HG03520 (cell line): Measurements from ENCODE around the gene VCX2.
"Not testable (repeated sequence)": the region's sequence is repeated elsewhere in the genome, so short reads cannot be mapped to it uniquely, and the experiment has no call there.

Experiments used
- ATAC-seq: cut with Tn5 transposase; IDR thresholded peaks from one replicate; pipeline ENCODE4 v1.9.1; 2021; ENCODE audit warnings: mild to moderate bottlenecking, moderate library complexity; ENCODE audit not compliant: unreplicated experiment

The VCX2 gene

DNA sequence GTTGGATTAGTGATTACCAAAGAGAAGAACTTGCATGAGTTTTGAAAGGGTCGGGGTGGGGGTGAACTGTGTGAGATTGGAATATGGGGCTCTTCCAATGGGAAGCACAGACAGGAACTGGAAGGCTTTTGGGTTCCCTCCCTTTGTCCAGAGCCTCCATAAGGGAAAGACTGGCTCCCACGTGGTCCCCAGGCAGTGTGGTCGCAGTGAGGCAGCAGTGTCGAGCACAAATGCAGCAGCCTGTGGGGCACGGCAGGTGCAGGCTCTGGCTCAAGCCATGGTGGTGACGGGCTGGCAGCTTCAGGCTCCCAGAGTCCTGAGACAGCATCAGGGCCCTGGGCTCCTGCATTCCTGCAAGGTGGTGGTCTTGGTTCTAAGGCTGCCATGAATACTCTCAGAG is 45.5 kb downstream of the VCX2 start:
- ATAC-seq = no peak

DNA sequence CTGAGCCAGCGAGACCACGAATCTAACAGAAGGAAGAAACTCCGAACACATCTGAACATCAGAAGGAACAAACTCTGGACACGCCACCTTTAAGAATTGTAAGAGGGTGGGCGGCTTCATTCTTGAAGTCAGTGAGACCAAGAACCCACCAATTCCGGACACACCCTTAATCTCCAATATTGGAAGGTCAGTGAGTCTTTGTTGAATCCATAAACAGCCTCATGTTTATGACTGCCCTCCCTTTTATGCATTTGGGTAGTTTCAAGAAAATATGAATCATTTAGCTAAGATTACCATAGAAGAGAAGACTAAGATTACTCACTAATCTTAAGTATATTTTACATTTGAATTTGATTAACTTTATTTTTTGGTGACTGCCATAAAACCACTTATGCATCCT is 48.5 kb downstream of the VCX2 start:
- ATAC-seq = no peak

GRCh38 chrX:8121391-8121790 is 49.7 kb downstream of the VCX2 start:
- ATAC-seq = not testable (repeated sequence)
